RWPE1 (cell line): ENCODE results near the gene DIP2B.

Experiments used
- CTCF ChIA-PET: fragments of 350-600 bp; sonication (Branson Sonifier 250); formaldehyde crosslinking; extraction: SDS; loops from one replicate; lab custom pipeline; 2021; lab: Yijun Ruan, JAX
- POLR2A ChIA-PET: fragments of 400-600 bp; formaldehyde crosslinking; extraction: SDS; loops from one replicate; lab custom pipeline; 2020; ENCODE audit warnings: antibody characterized with exemption; ENCODE audit not compliant: low non-redundant PET; lab: Yijun Ruan, JAX
- DNase-seq: peaks from one replicate; pipeline ENCODE4 v3.0.0; 2012; ENCODE audit warnings: low spot score
- H3K27ac ChIP-seq: fragments of 450-650 bp; 2 replicates; pipeline ENCODE4 v1.5.1; 2017
- CTCF ChIP-seq: fragments of 450-650 bp; conservative IDR thresholded peaks from 2 replicates; pipeline ENCODE4 v1.5.1; 2017; ENCODE audit warnings: low read depth, mild to moderate bottlenecking

DIP2B gene

GRCh38 chr12:50574601-50575348 lies 70.0 kb downstream of the DIP2B start:
- H3K27ac ChIP-seq = no peak overlapping the region
- ChIA-PET CTCF (no interaction called here), POLR2A (no interaction called here)
- no peak for DNase-seq
- no peak for TF ChIP-seq CTCF

GRCh38 chr12:50579757-50580267 lies 75.0 kb downstream of the DIP2B start:
- DNase-seq = peak; percentile 24
- no peak for TF ChIP-seq CTCF
- POLR2A ChIA-PET = no interaction called here
- H3K27ac ChIP-seq = no peak overlapping the region
- CTCF ChIA-PET = interaction anchor here (0.6 kb wide), 2 partner anchors 12 to 1229 kb away, joined by 3 read pairs; no protein-coding TSS in a partner anchor

GRCh38 chr12:50580436-50580835 lies 75.7 kb downstream of the DIP2B start:
- H3K27ac ChIP-seq = no peak overlapping the region
- POLR2A ChIA-PET = no interaction called here
- TF ChIP-seq CTCF = no peak
- CTCF ChIA-PET = interaction anchor here (0.6 kb wide), 2 partner anchors 30 to 1228 kb away, joined by 3 to 4 read pairs; no protein-coding TSS in a partner anchor
- DNase-seq = no peak

- POLR2A ChIA-PET = no interaction called here
- no peak for DNase-seq
- TF ChIP-seq CTCF = no peak
- no peak overlapping the region for H3K27ac ChIP-seq
- CTCF ChIA-PET = interaction anchor here (0.6 kb wide), 1 partner anchor 16 kb away, joined by 3 read pairs; no protein-coding TSS in a partner anchor
These were observed 76.7 kb downstream of the DIP2B start for GRCh38 chr12:50581226-50582184.

GRCh38 chr12:50584135-50584534 lies 79.3 kb downstream of the DIP2B start:
- ChIA-PET CTCF (no interaction called here), POLR2A (no interaction called here)
- TF ChIP-seq CTCF = no peak
- H3K27ac ChIP-seq = no peak overlapping the region
- no peak for DNase-seq
